A673 (cell line): ENCODE results near the gene KCNC1. TPM values are rescaled to one million over a fixed set of nuclear protein-coding genes. Genes with fewer than 3 reads are reported as not detected.

ENCODE experiments used
- BruUV-seq: library from RNA; stranded (reverse); fragments of 400-500 nt; replicated peaks from 2 replicates; lab custom pipeline; 2021; lab: Mats Ljungman, UMichigan
- CTCF ChIA-PET: fragments of 300-600 bp; sonication (Branson Sonifier 250); formaldehyde crosslinking; loops from one replicate; lab custom pipeline; 2022; ENCODE audit warnings: antibody characterized with exemption; lab: Charles Lee
- POLR2A ChIA-PET: fragments of 300-600 bp; sonication (Branson Sonifier 250); formaldehyde crosslinking; loops from one replicate; lab custom pipeline; 2022; ENCODE audit warnings: antibody characterized with exemption; ENCODE audit not compliant: low non-redundant PET; lab: Charles Lee
- DNase-seq: peaks from one replicate; pipeline ENCODE4 v3.0.0-alpha.2; 2015; ENCODE audit warnings: low spot score
- H3K27ac ChIP-seq: fragments of 200-600 bp; sonication (generic); 2 replicates; pipeline ENCODE4 v1.5.1; 2016; ENCODE audit warnings: mixed run types, low read depth, mild to moderate bottlenecking, mixed read lengths, antibody characterized with exemption, low read length; ENCODE audit not compliant: poor library complexity, severe bottlenecking
- H3K27me3 ChIP-seq: fragments of 200-600 bp; sonication (generic); replicated peaks from 2 replicates; pipeline ENCODE4 v1.6.1; 2017; ENCODE audit warnings: mixed run types, low read depth, mild to moderate bottlenecking, mixed read lengths, antibody characterized with exemption, low read length; ENCODE audit not compliant: insufficient read depth, poor library complexity
- H3K36me3 ChIP-seq: fragments of 200-600 bp; sonication (generic); 2 replicates; pipeline ENCODE4 v1.6.1; 2016; ENCODE audit warnings: mixed run types, mild to moderate bottlenecking, mixed read lengths, antibody characterized with exemption, low read length; ENCODE audit not compliant: insufficient read depth, poor library complexity, severe bottlenecking
- H3K4me1 ChIP-seq: fragments of 200-600 bp; sonication (generic); 2 replicates; pipeline ENCODE4 v1.6.1; 2017; ENCODE audit warnings: mixed run types, mild to moderate bottlenecking, mixed read lengths, antibody characterized with exemption, low read length; ENCODE audit not compliant: insufficient read depth, poor library complexity, severe bottlenecking
- H3K4me3 ChIP-seq: fragments of 200-600 bp; sonication (generic); 2 replicates; pipeline ENCODE4 v1.5.1; 2016; ENCODE audit warnings: low read depth, mixed run types, mild to moderate bottlenecking, mixed read lengths, low read length; ENCODE audit not compliant: poor library complexity, severe bottlenecking
- H3K9me3 ChIP-seq: fragments of 200-600 bp; sonication (generic); 2 replicates; pipeline ENCODE4 v1.6.1; 2016; ENCODE audit warnings: mixed run types, low read depth, mild to moderate bottlenecking, mixed read lengths, antibody characterized with exemption, low read length; ENCODE audit not compliant: poor library complexity, severe bottlenecking
- CTCF ChIP-seq: fragments of 300-800, 200-600 bp; sonication (generic); conservative IDR thresholded peaks from 2 replicates; pipeline ENCODE4 v1.5.1; 2017; ENCODE audit warnings: low read depth, mild to moderate bottlenecking, antibody characterized with exemption, low read length, moderate library complexity, mixed read lengths
- EZH2 ChIP-seq: fragments of 200-600 bp; sonication (generic); IDR thresholded peaks from 2 replicates; pipeline ENCODE4 v1.6.1; 2017; ENCODE audit warnings: borderline replicate concordance, low read depth, mild to moderate bottlenecking, mixed read lengths, antibody characterized with exemption, low read length; ENCODE audit not compliant: poor library complexity, severe bottlenecking
- intact Hi-C: fragments of 100-400 bp; cut with micrococcal nuclease; formaldehyde crosslinking; loops from one replicate; pipeline ENCODE4 v1.10.0; 2022; ENCODE audit not compliant: unreplicated experiment
- total RNA-seq: library from RNA; stranded (reverse); gene quantifications from 2 replicates; pipeline ENCODE4 v1.2.3, GENCODE V29; 2021

Gene KCNC1
- total RNA-seq, 1 experiment from 2014 or later, result 0.09 TPM

- intact Hi-C loops, result loop anchor here (1.0 to 10.0 kb wide), 4 partner anchors 132 to 346 kb away; partner anchors contain the start of gene KCNJ11
- peak; percentile 84 for DNase-seq
- TF ChIP-seq CTCF (peak; percentile 68), EZH2 (no peak)
- no peaks in the 10 kb centered on the region for H3K9me3 ChIP-seq
- peaks cover 24% of the 10 kb centered on the region for H3K27me3 ChIP-seq
- no peak overlapping the region for H3K27ac ChIP-seq
- H3K4me1 ChIP-seq, result no peaks in the 10 kb centered on the region
- no peaks in the 10 kb centered on the region for H3K36me3 ChIP-seq
- H3K4me3 ChIP-seq, result no peak overlapping the region
- BruUV-seq, result no TSS peak
- ChIA-PET POLR2A (no interaction called here), CTCF (interaction anchor here (0.5 to 1.9 kb wide), 15 partner anchors 9 to 473 kb away, joined by 3 to 55 read pairs (median 4); partner anchors contain the start of gene MYOD1)
Observed at GRCh38 chr11:17730608-17731462, 3.7 kb upstream of the KCNC1 start.

GRCh38 chr11:17733261-17733660, 1.3 kb upstream of the KCNC1 start:
- POLR2A ChIA-PET, result no interaction called here
- H3K4me3 ChIP-seq, result no peak overlapping the region
- BruUV-seq, result no TSS peak
- H3K27ac ChIP-seq, result no peak overlapping the region
- H3K36me3 ChIP-seq, result no peaks in the 10 kb centered on the region
- no peak for DNase-seq
- peaks cover 19% of the 10 kb centered on the region for H3K27me3 ChIP-seq
- no peaks in the 10 kb centered on the region for H3K4me1 ChIP-seq
- CTCF ChIA-PET, result interaction anchor here (0.5 kb wide), 1 partner anchor 133 kb away, joined by 7 read pairs; no protein-coding TSS in a partner anchor
- intact Hi-C loops, result loop anchor here (10.0 kb wide), 1 partner anchor 348 kb away; the partner anchor contains the start of gene KCNJ11
- H3K9me3 ChIP-seq, result no peaks in the 10 kb centered on the region
- TF ChIP-seq CTCF, result no peak
- no peak for TF ChIP-seq EZH2

- peak overlapping the region; percentile 31 for H3K4me3 ChIP-seq
- peaks cover 10% of the 10 kb centered on the region for H3K27me3 ChIP-seq
- no TSS peak for BruUV-seq
- no peaks in the 10 kb centered on the region for H3K9me3 ChIP-seq
- no peaks in the 10 kb centered on the region for H3K4me1 ChIP-seq
- POLR2A ChIA-PET, result interaction anchor here (0.6 kb wide), 1 partner anchor 280 kb away, joined by 4 read pairs; no protein-coding TSS in a partner anchor
- no peak for TF ChIP-seq EZH2
- TF ChIP-seq CTCF, result no peak
- CTCF ChIA-PET, result interaction anchor here (1.2 to 1.6 kb wide), 2 partner anchors 238 to 243 kb away, joined by 4 to 8 read pairs; no protein-coding TSS in a partner anchor
- H3K27ac ChIP-seq, result no peak overlapping the region
- intact Hi-C loops, result loop anchor here (10.0 kb wide), 1 partner anchor 350 kb away; the partner anchor contains the start of gene KCNJ11
- no peaks in the 10 kb centered on the region for H3K36me3 ChIP-seq
- peak; percentile 63 for DNase-seq
Observed at GRCh38 chr11:17734986-17735817, 621 bp downstream of the KCNC1 start.
